Measurements from ENCODE around the gene PRPH. TPM values are rescaled to one million over a fixed set of nuclear protein-coding genes. Genes with fewer than 3 reads are reported as not detected.

The PRPH gene
- 0.18 TPM for total RNA-seq

DNA sequence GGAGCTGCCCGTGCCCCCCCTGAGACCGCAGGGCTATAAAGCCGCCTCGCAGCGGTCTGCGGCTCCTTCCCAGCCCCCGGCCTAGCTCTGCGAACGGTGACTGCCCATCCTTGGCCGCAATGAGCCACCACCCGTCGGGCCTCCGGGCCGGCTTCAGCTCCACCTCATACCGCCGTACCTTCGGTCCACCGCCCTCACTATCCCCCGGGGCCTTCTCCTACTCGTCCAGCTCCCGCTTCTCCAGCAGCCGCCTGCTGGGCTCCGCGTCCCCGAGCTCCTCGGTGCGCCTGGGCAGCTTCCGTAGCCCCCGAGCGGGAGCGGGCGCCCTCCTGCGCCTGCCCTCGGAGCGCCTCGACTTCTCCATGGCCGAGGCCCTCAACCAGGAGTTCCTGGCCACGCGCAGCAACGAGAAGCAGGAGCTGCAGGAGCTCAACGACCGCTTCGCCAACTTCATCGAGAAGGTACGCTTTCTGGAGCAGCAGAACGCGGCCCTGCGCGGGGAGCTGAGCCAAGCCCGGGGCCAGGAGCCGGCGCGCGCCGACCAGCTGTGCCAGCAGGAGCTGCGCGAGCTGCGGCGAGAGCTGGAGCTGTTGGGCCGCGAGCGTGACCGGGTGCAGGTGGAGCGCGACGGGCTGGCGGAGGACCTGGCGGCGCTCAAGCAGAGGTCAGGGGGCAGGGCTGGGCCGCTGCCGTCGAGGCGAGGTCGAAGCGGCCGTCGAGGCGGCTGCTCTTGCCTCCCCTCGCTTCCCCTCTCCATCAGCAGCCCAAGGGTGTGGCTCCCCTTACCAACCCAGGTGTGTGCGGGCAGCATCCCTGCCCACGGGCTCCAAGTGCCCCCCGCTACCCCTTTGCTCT lies at the start of gene PRPH:
PRPH (plus strand) TSS at position 66 of the 855 bp plus-strand sequence; CDS start at position 120, 54 bp downstream.

DNA sequence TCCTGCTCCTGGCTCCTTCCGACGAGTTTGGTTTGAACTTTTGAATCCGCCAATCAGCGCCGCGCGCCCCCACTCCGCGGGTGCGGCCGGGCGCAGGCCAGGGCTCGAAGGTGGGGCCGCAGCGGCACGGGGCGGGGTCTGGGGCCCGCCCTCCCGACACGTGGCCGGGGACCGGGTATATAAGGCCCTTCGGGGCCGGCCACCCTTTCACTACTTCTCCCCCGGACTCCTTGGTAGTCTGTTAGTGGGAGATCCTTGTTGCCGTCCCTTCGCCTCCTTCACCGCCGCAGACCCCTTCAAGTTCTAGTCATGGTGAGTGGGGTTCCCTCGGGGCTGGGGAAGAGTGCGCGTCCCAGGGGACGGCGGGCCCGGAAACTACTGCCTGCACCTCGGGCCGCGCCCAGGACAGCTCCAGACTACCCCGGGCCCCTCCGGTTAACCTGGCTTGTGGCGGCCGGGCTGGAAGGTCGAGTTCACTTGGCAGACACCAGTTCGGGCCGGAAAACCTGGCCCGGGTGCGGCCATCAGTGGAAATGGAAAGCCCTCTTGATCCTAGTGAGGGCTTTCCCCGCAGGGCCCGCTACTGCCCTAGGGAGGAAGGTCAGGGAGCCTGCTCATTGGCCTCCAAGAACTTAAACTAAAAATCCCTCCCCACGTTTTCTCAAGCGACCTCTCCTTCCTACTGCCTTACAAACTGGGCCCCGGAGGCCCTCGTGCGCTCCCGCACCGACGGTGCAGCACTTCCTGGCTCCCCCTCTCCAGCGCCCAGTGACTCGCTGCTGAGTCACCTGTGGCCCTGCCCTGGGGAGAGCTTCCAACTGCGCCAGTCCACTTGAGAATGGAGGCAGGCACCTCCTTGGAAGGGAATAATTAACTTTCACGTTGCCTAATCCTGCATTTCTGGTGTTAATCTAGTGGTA lies 29.8 kb upstream of the PRPH start, which contains the start of gene TUBA1C:
TUBA1C (plus strand) TSS at position 210 of the 920 bp plus-strand sequence; CDS start at position 310, 100 bp downstream.

DNA sequence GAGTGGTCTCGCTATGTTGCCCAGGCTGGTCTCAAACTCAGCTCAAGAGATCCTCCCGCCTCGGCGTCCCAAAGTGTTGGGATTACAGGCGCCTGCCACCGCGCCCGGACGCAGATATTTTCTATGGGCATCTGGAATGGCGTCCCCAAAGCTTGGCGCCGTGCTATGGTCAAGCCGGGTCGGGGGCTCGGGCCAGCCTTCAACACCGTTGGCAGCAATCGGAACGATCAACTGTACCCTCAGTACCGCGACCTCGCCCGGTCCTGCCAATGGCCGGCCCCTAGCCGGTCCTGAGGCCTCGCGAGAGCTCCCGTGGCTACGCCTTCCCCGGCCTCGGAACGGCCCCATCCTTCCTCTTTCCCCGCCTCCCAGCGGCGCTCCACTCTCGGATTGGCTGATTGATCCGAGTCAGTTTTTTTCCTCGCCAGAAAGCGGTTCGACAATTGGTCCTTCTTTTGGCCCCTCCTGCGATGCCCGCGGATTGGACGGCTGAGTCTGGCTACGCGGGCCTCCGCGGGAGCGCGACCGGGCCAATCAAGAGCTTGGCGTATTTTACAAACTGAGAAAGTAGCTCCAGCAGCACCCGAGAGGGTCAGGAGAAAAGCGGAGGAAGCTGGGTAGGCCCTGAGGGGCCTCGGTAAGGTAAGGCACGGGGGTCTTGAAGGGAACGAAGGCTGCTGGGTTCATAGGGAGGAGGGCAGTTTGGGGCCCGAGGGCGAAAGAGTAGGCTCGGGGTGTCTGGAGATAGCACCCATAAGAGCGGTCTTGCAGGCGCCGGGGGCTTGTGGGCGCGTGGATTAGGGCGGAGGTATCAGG lies 28.0 kb downstream of the PRPH start, which contains the start of gene TROAP:
TROAP (plus strand) TSS at position 548 of the 816 bp plus-strand sequence. CDS start 354 bp downstream, outside the sequence.

DNA sequence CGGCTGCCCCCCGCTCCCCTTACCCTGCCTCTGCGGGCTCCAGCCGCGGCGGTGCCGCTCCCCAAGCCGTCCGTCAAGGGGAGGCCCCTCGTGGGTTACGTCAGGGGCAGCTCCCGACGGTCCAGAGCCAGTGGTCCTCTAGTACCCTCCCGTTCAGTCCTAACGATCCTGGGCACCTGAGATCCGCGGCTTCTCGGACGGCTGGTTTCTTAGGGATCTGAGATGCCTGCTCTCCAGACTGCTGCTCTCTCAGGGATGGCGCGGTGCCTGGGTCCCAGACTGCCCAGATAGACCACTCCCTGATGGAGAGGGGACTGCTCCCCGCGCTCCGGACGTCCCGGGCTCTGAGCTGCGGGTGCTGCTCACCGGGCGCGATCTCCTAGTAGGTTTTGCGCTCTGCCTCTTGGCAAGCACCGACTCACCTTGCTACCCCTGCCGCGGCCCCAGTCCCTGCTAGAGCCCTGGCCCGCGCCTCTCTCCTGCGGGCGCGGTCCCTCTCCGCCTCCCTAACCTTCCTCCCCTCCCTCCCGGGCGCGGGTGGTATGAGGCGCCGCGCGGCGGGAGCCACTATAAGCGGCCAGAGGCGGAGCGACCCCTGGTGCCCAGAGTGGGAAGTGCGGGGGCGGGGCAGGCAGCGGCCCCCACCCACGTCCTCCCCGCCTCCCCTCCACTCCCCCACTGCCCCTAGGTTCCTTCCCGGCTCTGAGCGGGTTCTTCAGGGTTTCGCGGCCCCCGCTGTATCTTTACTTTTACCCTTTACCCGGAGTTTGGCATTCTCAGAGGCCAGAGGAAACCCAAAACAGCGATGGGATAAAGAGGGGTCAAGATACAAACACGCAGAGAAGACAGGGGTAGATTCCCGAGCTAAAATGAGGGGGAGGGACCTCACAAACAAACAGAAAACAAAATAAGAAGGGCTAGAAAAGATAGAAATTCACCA lies 42.0 kb downstream of the PRPH start, which contains the start of gene C1QL4:
C1QL4 (minus strand) TSS at position 544 of the 940 bp plus-strand sequence. CDS start 711 bp downstream, outside the sequence.

DNA sequence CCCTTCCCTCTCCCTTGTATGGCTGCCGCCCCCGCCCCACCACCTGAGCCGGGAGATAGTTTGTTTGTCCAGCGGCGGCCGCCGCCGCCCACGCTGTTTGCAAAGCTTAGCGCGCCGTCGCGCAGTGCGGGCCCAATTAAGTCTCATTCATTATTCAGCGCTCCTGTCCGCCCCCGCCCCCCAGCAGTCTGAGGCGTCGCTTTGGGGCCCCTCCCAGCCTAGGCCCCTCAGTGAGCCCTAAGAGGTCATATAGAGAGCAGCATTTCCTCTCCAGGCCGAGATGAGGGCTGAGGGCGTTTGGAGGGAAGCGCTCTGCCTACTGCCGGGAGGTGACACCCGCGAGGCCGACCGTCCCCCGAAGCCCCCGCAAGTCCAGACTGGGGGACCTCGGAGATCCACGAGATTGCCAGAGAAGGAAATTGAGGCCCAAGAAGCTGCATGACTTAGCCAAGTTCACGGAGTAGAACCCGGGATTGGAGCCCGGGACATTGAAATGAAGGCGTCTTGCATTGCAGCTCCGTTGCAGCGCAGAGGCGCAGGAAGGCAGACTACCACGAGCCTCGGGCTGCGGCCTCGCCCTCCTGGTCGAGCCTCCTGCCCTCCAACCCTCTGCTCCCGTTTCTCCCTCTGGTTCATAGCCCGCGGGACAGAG lies 51.8 kb downstream of the PRPH start, which contains the start of gene DNAJC22:
DNAJC22 (plus strand) TSS at position 230 of the 652 bp plus-strand sequence. CDS start 1,985 bp downstream, outside the sequence.

Other genes with a start within 250 kb of the PRPH start
- gene KMT2D, start 234.4 kb upstream of the PRPH start, total RNA-seq: 80.5 TPM
- 1.3 TPM for gene RHEBL1, start 225.2 kb upstream of the PRPH start, total RNA-seq
- 0.88 TPM for gene DHH, start 200.3 kb upstream of the PRPH start, total RNA-seq
- gene LMBR1L, start 184.3 kb upstream of the PRPH start, total RNA-seq: 69.4 TPM
- 596 TPM for gene TUBA1B, start 163.8 kb upstream of the PRPH start, total RNA-seq
- 311 TPM for gene TUBA1A, start 106.1 kb upstream of the PRPH start, total RNA-seq
- gene TUBA1C, start 30.1 kb upstream of the PRPH start, total RNA-seq: 105 TPM
- 13.0 TPM for gene TROAP, start 28.1 kb downstream of the PRPH start, total RNA-seq
- 1.1 TPM for gene C1QL4, start 42.0 kb downstream of the PRPH start, total RNA-seq
- 14.1 TPM for gene DNAJC22, start 51.7 kb downstream of the PRPH start, total RNA-seq
- gene SPATS2, start 72.3 kb downstream of the PRPH start, total RNA-seq: 33.9 TPM
- 7.9 TPM for gene KCNH3, start 243.9 kb downstream of the PRPH start, total RNA-seq

Measured in metanephros (tissue), 1 donor.